ENCODE data around the gene NEDD9. TPM values are rescaled to one million over a fixed set of nuclear protein-coding genes. Genes with fewer than 3 reads are reported as not detected.
A peak's percentile ranks its signal among the peaks of the same experiment; 100 is the strongest.

NEDD9 gene
- total and polyA plus RNA-seq, 2 of the 13 experiments (the other 11 are each of a cell fraction or from before 2014, with no cell fraction given): 27.1 to 389 TPM

DNA sequence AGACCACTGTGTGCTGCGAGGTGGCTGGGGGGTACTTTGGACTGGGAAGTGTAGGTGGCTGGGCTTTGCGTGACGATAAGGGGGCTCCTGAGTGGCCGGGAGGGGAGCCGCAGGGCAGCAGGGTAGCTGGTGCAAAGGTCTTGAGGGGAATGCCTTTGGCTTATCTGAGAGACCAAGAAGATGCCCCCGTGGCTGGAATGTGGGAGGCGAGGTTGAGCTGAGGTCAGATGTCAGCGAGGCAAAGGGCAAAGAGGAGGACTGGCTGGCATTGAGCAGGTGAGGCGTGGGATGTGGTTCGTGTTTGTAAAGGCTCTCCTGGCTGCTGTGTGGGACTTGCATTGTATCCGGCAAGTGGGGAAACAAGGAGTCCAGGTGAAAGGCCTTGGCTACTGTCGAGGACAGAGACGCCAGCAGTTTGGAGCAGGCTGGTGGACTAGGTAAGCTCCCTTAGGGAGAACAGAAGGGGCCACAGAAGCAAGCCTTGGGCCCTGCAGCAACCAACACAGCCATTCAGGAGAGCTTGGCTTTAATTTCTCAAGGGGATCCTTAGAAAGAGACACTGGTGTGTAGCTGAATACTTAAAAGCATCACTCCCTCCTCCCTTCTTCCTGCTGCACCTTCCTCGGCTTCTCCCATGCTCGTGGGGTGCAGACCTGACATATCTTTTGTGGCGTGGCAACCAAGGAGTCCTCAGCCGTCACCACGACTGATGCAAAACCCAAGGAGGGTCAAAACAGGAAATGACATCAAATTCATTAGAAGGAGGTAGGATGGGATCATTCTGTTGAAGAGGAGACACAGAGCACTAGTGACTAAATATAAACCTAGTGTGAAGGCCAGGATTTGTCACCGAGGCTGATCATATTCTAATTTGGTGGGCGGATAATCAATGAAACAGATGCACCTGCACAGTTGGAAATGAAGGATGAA, 67.5 kb downstream of the NEDD9 start (continued):
- TF ChIP-seq RXRA (CRISPR knock-in tag; IDR thresholded peaks at IDR 0.05) (peak; percentile 96), ZNF234 (CRISPR knock-in tag; conservative IDR thresholded peaks at IDR 0.05) (no peak), PAXIP1 (CRISPR knock-in tag; conservative IDR thresholded peaks at IDR 0.05) (peak; percentile 69), ZNF891 (CRISPR knock-in tag; IDR thresholded peaks at IDR 0.05) (peak; percentile 60; the same call in 1 of the 2 replicates), ELF3 (CRISPR knock-in tag; IDR thresholded peaks at IDR 0.05) (no peak), CC2D1A (CRISPR knock-in tag; IDR thresholded peaks at IDR 0.05) (no peak), FOXM1 (CRISPR knock-in tag; IDR thresholded peaks at IDR 0.05) (no peak), RARA (CRISPR knock-in tag; IDR thresholded peaks at IDR 0.05) (peak; percentile 85), CCAR2 (optimal IDR thresholded peaks at IDR 0.05; ENCODE audit: low read depth, low read length) (no peak), MXD4 (CRISPR knock-in tag; IDR thresholded peaks at IDR 0.05) (no peak), IKZF4 (CRISPR knock-in tag; IDR thresholded peaks at IDR 0.05; ENCODE audit: borderline replicate concordance, low read depth, not compliant biosample characterization) (no peak), HES4 (CRISPR knock-in tag; IDR thresholded peaks at IDR 0.05; ENCODE audit: borderline replicate concordance) (peak; percentile 49; the same call in 1 of the 2 replicates), ZBTB20 (CRISPR knock-in tag; IDR thresholded peaks at IDR 0.05; ENCODE audit: borderline replicate concordance, low read depth) (no peak), ZEB1 (IDR thresholded peaks at IDR 0.05; ENCODE audit: insufficient replicate concordance, low read depth) (peak; percentile 64), FOXK1 (CRISPR knock-in tag; IDR thresholded peaks at IDR 0.05; ENCODE audit: borderline replicate concordance, low read depth) (no peak), MXD1 (CRISPR knock-in tag; IDR thresholded peaks at IDR 0.05) (0 out of 2 replicates have a peak, but pooled peaks have one; percentile 36), NR2F2 (IDR thresholded peaks at IDR 0.05; ENCODE audit: borderline replicate concordance, low read depth) (peak; percentile 87), NCOR1 (IDR thresholded peaks at IDR 0.05; ENCODE audit: borderline replicate concordance, low read length) (0 out of 2 replicates have a peak, but pooled peaks have one; percentile 13), HIVEP1 (CRISPR knock-in tag; IDR thresholded peaks at IDR 0.05) (peak; percentile 76; the same call in 1 of the 2 replicates), POLR2AphosphoS5 (IDR thresholded peaks at IDR 0.05; ENCODE audit: low read depth, low read length) (no peak)
- TF ChIP-seq, protein P1, sequence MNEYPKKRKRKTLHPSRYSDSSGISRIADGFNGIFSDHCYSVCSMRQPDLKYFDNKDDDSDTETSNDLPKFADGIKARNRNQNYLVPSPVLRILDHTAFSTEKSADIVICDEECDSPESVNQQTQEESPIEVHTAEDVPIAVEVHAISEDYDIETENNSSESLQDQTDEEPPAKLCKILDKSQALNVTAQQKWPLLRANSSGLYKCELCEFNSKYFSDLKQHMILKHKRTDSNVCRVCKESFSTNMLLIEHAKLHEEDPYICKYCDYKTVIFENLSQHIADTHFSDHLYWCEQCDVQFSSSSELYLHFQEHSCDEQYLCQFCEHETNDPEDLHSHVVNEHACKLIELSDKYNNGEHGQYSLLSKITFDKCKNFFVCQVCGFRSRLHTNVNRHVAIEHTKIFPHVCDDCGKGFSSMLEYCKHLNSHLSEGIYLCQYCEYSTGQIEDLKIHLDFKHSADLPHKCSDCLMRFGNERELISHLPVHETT (CRISPR knock-in tag; conservative IDR thresholded peaks at IDR 0.05): no peak

Measured in HepG2 (cell line).